ENCODE measurements around the gene FOXO1. TPM values are rescaled to one million over a fixed set of nuclear protein-coding genes. Genes with fewer than 3 reads are reported as not detected.

Gene FOXO1
- total RNA-seq (2022; extraction: Qiagen RNA extraction; ENCODE audit: low read depth): 2.7 to 4.4 TPM (median 3.6 TPM) in 5 replicates

GRCh38 chr13:40666045-40666932 is at the start of gene FOXO1:
Gene FOXO1 (minus strand): TSS chr13:40666641. CDS start chr13:40666212, 429 bp downstream.

Other genes with a start within 250 kb of the FOXO1 start
- gene MRPS31, start 104.5 kb upstream of the FOXO1 start, total RNA-seq (2022; extraction: Qiagen RNA extraction; ENCODE audit: low read depth): 11.5 to 16.6 TPM (median 14.6 TPM) in 5 replicates
- gene SLC25A15, start 123.0 kb upstream of the FOXO1 start, total RNA-seq (2022; extraction: Qiagen RNA extraction; ENCODE audit: low read depth): 16.6 to 20.7 TPM (median 18.6 TPM) in 5 replicates